ENCODE data around the gene PTRH1. TPM values are rescaled to one million over a fixed set of nuclear protein-coding genes. Genes with fewer than 3 reads are reported as not detected.

PTRH1 gene
- total RNA-seq, 1 donor from 2014 or later: 10.1 TPM

DNA sequence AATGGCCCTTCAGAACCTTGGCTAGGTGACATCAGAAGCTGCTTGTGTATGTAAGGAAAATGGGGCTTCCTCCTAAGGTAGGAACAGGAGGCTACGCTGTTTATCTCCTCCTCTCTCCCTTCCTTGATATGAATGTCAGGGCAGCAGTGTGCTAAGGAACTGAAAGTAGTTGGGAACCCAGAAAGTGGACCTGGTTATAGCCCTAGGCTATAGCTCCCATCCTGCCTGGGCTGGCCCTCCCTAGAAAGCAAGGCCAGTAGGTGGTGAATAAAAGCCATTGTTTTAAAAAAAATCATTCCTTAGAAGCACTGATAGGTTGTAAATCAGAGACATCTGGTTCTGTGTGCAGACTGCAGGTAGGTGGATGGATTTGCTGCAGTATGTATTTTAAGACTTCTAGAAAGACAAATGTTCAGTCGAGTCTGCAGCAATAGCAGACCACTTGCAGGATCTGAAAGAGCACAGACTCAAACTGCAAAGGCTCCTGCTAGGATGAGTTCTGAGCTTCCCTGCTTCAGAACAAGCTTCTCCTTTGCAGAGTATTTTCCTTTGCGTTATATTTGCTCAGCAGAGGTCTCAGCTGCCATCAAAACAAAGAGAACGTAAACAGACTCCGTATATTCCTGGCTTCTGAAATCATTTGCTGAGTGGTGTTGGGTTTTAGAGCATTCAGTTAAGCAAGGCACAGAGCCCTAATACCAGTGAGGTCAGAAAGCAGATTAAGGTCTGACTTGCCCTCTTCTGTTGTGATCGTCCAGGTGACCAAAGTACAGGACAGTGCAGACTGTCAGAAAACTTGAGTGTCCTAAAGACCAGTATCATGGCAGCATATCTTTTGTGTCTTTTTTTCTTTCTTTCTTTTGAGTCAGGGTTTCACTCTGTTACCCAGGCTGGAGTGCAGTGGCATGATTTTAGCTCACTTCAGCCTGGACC lies 28.7 kb downstream of the PTRH1 start:
- H3K27ac Mint-ChIP-seq (ENCODE audit: unreplicated experiment): no peak overlapping the region
- TF ChIP-seq, protein P1, sequence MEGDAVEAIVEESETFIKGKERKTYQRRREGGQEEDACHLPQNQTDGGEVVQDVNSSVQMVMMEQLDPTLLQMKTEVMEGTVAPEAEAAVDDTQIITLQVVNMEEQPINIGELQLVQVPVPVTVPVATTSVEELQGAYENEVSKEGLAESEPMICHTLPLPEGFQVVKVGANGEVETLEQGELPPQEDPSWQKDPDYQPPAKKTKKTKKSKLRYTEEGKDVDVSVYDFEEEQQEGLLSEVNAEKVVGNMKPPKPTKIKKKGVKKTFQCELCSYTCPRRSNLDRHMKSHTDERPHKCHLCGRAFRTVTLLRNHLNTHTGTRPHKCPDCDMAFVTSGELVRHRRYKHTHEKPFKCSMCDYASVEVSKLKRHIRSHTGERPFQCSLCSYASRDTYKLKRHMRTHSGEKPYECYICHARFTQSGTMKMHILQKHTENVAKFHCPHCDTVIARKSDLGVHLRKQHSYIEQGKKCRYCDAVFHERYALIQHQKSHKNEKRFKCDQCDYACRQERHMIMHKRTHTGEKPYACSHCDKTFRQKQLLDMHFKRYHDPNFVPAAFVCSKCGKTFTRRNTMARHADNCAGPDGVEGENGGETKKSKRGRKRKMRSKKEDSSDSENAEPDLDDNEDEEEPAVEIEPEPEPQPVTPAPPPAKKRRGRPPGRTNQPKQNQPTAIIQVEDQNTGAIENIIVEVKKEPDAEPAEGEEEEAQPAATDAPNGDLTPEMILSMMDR (IDR thresholded peaks at IDR 0.05; ENCODE audit: partially characterized antibody, unreplicated experiment): no peak
- peaks cover 7% of the 10 kb centered on the region for H3K27me3 Mint-ChIP-seq (ENCODE audit: unreplicated experiment)
- H3K4me1 Mint-ChIP-seq (ENCODE audit: low read depth, unreplicated experiment): no peaks in the 10 kb centered on the region
- peaks cover 8% of the 10 kb centered on the region for H3K9me3 Mint-ChIP-seq (ENCODE audit: unreplicated experiment)
- DNase-seq: no peak
- no peak overlapping the region for H3K4me3 Mint-ChIP-seq (ENCODE audit: unreplicated experiment)
- H3K36me3 Mint-ChIP-seq (ENCODE audit: unreplicated experiment): peaks cover 10% of the 10 kb centered on the region

DNA sequence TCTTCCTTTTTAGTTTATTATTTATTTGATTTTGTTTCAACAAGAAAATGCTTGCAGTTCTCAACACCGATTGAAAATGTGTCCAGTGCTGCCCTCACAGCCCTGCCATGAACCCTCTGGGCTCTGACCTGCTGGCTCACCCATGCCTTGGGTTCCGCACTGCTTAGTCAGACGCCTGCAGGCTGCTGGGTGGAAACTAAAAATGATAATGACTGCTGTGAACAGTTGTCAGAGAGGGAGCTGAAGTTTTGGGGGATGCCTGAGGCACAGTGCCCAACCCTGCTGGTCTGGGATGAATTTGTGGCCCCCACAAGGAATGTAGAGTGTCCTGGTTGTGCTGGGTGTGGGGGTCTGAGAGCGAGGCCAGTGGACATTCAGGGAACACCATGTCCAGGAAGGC lies 30.9 kb downstream of the PTRH1 start:
- Mint-ChIP-seq H3K4me3 (ENCODE audit: unreplicated experiment) (no peak overlapping the region), H3K9me3 (ENCODE audit: unreplicated experiment) (peaks cover 7% of the 10 kb centered on the region), H3K27me3 (ENCODE audit: unreplicated experiment) (peaks cover 4% of the 10 kb centered on the region), H3K36me3 (ENCODE audit: unreplicated experiment) (peaks cover 5% of the 10 kb centered on the region), H3K4me1 (ENCODE audit: low read depth, unreplicated experiment) (no peaks in the 10 kb centered on the region), H3K27ac (ENCODE audit: unreplicated experiment) (no peak overlapping the region)
- TF ChIP-seq, protein P1 (IDR thresholded peaks at IDR 0.05; ENCODE audit: partially characterized antibody, unreplicated experiment): no peak
- DNase-seq: no peak

GRCh38 chr9:127683723-127684122 lies 31.7 kb downstream of the PTRH1 start:
- H3K27ac Mint-ChIP-seq (ENCODE audit: unreplicated experiment): no peak overlapping the region
- H3K27me3 Mint-ChIP-seq (ENCODE audit: unreplicated experiment): peaks cover 4% of the 10 kb centered on the region
- peaks cover 5% of the 10 kb centered on the region for H3K36me3 Mint-ChIP-seq (ENCODE audit: unreplicated experiment)
- DNase-seq: no peak
- no peak overlapping the region for H3K4me3 Mint-ChIP-seq (ENCODE audit: unreplicated experiment)
- TF ChIP-seq, protein P1 (IDR thresholded peaks at IDR 0.05; ENCODE audit: partially characterized antibody, unreplicated experiment): no peak
- H3K9me3 Mint-ChIP-seq (ENCODE audit: unreplicated experiment): peaks cover 9% of the 10 kb centered on the region
- H3K4me1 Mint-ChIP-seq (ENCODE audit: low read depth, unreplicated experiment): peaks cover under 1% of the 10 kb centered on the region

DNA sequence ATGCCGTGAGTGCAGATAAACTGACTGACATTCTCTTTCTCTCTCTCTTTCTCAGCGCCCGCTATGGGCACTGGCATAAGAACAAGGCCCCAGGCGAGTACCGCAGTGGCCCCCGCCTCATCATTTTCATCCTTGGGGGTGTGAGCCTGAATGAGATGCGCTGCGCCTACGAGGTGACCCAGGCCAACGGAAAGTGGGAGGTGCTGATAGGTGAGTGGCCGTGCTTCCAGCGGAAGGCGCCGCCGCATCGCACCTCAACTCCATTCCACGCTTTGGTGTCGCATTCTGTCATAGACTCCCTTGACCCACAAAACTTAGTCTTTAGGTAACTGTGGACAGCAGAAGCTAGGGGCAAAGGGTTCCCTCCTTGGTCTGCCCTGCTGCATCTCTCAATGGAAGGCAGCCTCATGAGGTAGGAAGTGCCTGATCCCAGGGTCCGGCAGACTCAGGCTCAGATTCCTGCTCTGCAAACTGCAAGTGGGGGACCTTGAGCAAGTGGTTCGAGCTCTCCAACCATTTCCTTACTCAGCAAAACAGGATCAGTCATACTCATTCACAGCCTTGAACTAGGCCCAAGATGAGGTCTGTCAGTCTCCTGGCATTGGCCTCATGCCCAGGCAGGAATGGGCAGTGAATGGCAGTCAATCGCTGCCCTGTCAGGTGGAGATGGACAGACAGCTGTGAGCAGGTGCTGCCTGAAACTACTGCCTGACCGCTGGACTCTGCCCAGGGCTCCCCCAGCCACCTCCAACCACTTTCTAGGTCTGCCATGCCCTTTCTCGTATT lies 32.9 kb downstream of the PTRH1 start:
- TF ChIP-seq, protein P1 (IDR thresholded peaks at IDR 0.05; ENCODE audit: partially characterized antibody, unreplicated experiment): no peak

More for the DNA sequence above, 32.9 kb downstream of the PTRH1 start:
- Mint-ChIP-seq H3K4me1 (ENCODE audit: low read depth, unreplicated experiment) (peaks cover 2% of the 10 kb centered on the region), H3K36me3 (ENCODE audit: unreplicated experiment) (peaks cover 2% of the 10 kb centered on the region), H3K9me3 (ENCODE audit: unreplicated experiment) (peaks cover 6% of the 10 kb centered on the region), H3K27ac (ENCODE audit: unreplicated experiment) (no peak overlapping the region), H3K4me3 (ENCODE audit: unreplicated experiment) (no peak overlapping the region), H3K27me3 (ENCODE audit: unreplicated experiment) (peaks cover 2% of the 10 kb centered on the region)
- no peak for DNase-seq
